NB4 (cell line): ENCODE data around the gene CUEDC1.

ENCODE experiments used
- CTCF ChIP-seq: IDR thresholded peaks from one replicate; pipeline ENCODE4 v1.5.1; 2012; ENCODE audit warnings: low read depth, low read length
- POLR2A ChIP-seq: IDR thresholded peaks from 2 replicates; pipeline ENCODE4 v1.6.1; 2011; ENCODE audit warnings: mild to moderate bottlenecking; ENCODE audit not compliant: insufficient read length; ENCODE audit errors: extremely low read depth

GRCh38 chr17:57839571-57839923 is 115.7 kb downstream of the CUEDC1 start:
- TF ChIP-seq CTCF: no peak
- no peak for TF ChIP-seq POLR2A
